ENCODE results near the gene TMEM259.

TMEM259 gene

DNA sequence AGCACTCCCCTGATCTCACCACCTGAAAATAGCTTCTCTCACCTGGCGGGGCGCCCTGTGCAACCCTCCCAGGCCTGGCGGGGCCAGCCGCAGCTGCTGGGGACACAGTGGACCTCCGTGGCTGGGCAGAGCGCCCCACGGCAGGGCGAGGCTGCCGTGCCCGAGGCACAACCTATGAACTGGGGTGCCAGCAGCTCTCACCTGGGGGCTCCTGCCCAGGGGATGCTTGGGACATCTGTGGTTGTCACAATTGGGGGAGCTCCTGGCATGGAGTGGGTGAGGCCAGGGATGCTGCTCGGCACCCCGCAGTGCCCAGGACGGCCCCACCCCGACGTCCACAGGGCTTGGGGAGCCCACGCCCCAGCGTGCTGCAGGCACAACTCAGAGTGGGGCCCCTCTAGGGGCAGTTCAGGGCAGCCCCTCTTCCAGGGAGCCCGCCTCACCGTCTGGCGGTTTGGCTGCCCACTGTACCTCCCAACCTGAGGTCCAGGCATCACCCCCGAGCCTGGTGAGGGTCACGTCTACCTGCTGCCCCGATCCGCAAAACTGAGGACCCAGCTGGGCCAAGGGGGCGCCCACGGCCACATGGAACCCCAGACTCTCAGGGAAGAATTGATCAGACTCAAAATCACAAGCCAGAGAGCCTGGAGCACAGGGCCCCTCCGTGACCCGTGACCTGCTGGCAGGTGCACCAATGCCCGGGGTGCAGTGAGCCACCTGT is 5.7 kb downstream of the TMEM259 start:
- DNase-seq, result no peak

DNA sequence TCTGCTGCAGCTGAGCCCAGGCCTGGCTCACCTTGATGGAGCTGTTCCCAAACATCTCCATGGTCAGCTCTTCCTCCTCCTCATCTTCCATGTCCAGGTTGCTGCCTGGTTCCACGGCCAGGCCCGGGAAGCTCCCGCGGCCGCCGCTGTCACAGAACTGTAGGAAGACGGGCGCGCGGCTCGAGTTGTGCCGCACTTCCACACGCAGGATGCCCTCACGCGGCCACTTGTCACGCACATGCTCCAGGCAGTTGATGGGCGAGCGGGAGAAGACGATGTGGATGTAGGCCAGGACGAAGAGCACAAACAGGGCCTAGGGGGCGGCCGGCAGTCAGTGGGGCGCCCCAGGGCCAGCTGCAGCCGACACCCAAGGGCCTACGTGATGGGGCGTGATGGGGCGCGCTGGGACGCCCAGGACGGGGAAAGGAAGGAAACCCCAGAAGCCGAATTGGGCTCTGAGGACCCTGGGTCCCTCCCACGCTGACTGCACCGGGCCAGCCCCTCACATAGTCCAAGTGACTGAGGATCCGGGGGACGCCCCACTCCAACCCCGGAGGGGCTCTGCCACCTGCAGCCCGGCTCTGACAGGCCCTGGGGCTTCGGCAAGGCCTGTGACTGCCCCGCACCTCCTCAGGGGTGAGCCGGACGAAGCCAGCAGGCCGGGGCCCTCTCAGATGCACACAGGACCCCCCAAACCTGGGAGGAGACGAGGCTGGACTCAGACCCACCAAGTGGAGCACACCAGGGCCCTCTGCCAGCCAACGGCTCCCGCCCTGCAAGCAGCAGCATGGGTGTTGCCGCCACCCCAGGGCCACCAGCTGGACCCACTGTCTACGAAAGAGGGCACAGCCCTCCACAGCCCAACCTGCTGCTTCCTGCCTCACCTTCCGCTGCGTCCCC is 6.5 kb downstream of the TMEM259 start:
- DNase-seq, result no peak

DNA sequence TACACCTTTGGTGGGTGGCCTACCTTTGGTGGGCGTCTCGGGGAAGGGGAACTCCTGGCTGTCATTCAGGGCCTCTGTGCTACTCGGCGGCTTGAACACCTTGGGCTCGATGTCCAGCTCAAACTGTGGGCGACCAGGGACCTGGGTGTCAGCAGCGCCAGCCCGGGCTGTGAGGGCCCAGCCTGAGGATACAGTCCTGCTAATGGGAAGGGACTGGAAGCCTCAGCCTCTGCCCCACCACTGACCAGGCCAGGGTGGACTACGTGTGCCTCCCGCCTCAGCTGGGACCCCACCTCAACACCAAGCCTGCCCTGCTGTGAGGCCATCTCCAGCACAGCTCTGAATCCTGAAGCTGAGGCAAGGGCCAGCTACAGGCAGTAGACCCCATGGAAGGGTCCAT is 7.7 kb downstream of the TMEM259 start:
- DNase-seq, result no peak

DNA sequence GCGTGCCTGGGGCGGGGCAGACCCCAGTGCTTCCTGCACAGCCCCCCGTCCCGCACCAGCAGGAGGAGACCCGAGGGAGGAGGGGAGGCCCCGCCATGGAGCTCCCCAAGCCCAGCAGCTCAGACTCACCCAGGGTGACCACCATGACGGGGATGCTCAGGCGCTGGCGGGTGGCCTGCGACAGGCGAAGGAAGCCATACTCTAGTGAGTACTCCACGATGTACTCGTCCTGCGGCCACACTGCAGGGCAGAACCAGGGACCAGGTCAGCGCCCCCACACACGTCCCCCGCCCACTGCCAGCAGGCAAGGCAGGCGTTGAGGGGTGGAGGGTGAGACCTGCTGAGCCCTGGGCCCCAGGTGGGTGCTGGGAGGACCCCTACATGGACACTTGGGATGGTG is 8.6 kb downstream of the TMEM259 start:
- no peak for DNase-seq

DNA sequence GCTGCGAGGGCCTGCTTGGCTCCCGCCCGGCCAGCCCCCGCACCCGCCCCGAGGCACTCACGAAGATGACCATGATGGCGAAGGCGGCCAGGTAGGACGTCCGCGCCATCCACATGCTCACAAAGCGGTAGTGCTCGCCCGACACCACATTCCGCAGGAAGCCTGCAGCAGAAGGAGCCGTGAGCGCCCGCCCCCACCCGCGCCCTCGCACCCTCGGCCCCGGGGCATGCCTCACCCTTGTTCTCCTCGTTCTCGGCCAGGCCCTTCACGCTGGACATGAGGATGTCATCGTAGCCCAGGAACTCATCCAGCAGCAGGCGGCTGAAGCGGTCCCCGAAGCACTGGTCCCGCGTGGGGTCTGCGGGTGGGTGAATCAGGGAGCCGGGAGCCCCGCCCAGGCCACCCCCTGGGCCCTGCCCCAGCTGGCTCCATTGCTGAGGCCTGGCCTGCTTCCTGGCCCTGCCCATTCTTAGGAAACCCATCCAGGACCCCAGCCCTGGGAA is 9.0 kb downstream of the TMEM259 start:
- no peak for DNase-seq

DNA sequence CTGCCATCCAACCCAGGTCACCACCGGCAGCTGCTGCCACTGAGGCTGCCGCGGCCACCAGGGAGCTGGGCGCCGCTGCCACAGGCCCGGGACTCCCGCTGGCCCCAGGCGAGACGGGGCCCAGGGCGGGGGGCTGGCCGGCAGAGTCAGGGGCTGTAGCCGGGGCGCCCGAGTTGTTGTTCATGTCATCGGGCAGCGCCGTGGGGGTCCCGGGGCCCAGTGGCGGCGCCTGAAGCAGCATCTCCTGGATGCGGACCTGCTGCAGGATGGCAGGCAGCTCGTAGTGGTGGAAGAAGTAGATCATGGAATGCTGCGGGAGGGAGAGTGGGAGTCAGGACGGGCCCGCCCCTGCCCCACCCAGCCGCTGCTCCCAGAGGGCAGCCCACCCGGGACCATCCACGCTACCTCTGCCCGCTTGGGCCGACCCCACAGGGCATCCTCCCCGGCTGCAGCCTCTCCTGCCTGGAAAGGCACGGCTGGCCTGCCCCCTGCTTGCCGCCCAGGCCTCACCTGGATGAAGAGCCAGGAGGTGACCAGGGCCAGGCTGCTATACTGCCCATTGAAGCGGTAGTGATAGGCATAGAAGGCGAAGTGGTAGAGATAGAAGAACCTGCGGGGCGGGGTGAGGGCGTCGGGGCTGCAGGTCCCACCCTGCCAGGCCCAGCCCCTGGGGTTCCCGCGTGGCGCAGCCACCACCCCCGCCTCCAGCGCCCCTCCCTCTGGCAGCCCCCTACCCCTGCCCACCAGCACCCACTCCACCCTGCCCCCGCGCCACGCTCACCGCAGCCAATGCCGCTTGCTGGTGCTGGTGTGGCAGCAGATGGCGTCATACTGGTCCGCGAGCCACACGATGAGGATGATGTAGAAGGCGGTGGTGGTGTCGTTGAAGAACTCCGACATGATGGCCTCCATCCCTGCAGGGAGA is 10.1 kb downstream of the TMEM259 start:
- DNase-seq, result no peak

DNA sequence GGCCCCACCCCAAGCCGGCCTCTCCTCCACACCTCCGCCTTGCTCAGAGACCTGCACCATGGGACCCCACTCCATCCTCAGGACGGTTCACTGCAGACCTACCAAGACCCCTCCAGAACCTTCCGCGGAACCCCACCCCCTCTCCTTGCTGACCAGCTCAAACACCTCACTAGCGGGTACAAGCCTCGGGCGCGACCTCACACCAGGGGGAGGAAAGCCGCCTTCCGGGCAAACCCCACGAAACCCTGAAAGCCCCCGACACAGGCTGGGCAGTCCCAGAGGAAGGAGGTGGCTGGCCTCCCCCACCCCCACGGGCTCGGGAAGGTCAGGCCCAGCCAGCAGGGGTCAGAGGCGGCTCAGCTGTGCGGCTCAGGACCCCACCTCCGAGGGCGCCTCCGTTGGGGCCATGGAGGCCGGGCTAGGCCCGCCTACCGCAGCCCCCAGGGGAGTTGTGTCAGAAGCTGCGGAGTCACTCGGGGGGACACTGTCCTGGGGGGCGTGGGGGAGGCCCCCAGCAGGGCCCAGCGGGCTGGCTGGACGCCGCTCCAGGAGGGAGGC is 10.9 kb downstream of the TMEM259 start:
- no peak for DNase-seq

DNA sequence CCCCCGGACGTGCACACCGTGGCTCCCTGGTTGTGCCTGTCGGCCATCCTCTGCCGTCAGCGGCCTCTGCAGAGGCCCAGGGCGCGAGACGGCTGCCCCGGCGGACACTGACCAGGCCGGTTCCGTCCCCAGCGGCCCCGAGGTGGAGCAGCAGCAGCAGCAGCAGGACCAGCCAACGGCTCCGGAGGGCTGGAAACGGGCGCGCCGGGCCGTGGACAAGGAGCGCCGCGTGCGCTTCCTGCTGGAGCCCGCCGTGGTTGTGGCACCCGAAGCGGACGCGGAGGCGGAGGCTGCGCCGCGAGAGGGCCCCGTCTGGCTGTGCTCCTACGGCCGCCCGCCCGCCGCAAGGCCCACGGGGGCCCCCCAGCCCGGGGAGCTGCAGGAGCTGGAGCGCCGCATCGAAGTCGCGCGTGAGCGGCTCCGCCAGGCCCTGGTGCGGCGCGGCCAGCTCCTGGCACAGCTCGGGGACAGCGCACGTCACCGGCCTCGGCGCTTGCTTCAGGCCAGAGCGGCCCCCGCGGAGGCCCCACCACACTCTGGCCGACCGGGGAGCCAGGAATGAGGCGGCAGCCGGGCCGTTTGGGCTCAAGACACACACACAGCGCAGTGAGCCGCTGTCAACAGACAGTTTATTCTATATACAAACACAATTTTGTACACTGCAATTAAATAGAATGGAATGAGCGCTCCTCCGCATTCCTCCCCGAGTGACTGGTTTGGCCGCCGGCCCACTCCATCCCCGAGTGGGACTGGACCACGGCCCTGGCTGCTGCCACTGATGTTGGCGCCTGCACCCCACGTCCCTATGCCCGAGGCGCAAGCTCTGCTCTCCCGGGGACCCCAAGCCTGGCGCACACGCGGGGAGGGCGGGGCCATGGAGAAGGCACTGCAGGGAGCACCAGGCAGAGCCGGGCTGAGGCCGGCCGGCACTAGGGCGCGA is 11.6 kb downstream of the TMEM259 start:
- DNase-seq, result no peak

DNA sequence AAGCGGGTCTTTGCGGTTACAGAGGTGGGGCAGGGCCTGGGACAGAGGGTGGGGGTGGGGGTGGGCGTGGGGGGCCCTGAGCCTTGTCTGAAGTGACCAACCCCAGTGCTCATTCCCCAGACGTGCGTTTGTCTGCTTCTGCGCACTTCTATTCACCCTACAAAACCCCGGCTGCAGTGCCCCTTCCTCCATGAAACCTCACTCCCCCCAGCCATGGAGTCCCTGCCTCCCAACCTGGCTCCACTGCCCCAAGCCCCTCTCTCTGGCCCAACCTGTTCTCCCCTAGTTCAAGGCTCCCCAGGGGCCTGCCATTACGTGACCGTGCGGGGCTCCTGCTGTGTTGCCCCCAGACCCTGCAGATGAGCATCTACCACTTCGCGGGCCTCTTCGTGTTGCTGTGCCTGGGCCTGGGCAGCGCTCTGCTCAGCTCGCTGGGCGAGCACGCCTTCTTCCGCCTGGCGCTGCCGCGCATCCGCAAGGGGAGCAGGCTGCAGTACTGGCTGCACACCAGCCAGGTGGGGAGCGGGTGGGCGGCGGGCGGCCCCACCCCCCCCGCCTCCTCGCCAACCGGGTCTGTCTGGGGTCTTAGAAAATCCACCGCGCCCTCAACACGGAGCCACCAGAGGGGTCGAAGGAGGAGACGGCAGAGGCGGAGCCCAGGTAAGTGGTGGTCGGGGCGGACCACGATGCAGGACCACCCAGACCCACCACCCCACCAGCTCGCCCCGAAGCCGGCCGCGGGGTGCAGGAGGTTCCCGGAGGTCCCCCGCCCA is 12.5 kb downstream of the TMEM259 start:
- DNase-seq, result no peak

DNA sequence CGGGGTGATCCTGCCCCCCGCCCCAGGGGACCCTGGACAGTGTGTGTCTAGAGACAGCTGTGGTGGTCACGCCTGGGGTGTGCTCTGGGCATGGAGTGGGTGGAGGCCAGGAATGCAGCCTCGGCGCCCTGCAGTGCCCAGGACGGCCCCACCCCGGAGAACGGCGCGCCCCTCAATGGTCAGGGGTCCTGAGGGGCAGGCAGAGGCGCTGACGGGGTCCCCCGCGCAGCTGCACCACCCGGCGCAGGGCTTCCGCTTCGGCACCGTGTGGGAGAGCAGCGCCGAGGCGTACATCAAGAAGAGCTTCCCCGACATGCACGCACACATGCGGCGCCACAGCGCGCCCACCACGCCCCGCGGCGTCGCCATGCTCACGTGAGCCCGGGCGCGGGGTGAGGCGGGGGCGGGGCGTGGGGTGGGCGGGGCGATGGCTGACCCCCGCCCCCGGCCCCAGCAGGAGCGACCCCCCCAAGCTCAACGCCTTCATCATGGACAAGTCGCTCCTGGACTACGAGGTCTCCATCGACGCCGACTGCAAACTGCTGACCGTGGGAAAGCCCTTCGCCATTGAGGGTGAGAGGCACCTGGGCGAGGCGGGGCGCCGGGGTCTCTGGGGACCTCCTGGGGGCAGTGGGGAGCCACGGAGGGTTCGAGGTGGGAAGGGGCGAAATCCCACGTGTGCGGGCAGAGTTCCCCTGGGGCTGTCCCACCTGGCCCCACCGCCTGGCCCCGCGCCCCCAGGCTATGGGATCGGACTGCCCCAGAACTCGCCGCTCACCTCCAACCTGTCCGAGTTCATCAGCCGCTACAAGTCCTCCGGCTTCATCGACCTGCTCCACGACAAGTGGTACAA is 13.3 kb downstream of the TMEM259 start:
- DNase-seq, result no peak

DNA sequence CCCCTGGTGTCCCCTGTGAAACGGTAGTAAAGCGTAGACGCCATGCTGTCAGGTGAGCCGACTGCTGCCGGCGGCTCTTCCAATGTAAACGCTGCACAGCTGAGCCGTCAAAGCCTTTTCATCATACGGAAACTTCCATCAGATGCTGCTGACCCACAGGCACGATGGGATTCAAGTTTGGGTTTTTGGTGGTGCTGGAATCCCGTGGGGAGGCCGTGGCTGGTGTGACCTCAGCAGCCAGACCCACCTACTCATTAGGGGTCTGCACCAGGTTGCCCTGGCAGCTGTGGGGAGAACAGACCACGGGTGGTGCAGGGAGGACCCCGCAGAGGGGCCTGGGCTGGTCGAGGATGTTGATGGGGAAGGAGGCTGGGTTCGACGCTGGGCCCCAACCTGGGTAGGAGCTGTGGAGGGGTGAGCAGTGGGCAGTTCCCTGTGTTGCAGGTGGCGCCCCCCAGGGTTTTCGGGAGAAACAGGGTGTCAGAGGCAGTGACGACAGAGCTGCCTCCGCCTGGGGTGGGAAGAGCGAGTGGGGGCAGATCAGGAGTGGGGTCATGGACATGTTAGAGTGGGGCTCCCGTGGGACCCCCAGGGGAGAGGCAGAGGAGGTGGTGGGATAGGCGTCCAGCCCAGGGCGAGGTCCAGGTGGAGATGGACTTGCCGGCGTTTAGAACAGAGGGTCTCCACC is 14.1 kb downstream of the TMEM259 start:
- DNase-seq, result no peak

DNA sequence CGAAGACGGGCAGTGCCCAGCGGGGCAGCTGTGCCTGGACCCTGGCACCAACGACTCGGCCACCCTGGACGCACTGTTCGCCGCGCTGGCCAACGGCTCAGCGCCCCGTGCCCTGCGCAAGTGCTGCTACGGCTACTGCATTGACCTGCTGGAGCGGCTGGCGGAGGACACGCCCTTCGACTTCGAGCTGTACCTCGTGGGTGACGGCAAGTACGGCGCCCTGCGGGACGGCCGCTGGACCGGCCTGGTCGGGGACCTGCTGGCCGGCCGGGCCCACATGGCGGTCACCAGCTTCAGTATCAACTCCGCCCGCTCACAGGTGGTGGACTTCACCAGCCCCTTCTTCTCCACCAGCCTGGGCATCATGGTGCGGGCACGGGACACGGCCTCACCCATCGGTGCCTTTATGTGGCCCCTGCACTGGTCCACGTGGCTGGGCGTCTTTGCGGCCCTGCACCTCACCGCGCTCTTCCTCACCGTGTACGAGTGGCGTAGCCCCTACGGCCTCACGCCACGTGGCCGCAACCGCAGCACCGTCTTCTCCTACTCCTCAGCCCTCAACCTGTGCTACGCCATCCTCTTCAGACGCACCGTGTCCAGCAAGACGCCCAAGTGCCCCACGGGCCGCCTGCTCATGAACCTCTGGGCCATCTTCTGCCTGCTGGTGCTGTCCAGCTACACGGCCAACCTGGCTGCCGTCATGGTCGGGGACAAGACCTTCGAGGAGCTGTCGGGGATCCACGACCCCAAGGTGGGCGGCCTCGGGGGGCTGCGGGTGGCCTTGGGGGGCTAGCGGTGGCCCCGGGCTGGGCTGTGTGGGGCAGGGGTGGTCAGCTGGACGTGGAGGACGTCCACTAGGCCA is 15.9 kb downstream of the TMEM259 start:
- DNase-seq, result no peak

DNA sequence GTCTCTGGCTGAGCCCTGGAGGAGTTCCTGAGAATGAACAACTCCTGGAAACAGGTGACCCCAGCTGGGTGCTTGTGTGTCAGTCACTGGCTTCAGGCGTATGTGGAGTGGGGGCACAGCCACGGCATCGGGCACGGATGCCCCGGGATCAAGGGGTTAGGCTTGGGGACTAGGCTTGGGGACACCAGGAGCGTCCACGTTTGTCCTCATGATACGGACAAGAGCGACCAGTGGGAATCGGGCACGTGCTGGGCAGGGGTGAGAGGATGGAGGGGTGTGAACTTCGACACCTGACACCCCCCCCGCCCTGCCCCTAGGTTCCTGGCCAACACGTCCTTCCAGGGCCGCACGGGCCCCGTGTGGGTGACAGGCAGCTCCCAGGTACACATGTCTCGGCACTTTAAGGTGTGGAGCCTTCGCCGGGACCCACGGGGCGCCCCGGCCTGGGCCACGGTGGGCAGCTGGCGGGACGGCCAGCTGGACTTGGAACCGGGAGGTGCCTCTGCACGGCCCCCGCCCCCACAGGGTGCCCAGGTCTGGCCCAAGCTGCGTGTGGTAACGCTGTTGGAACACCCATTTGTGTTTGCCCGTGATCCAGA is 16.6 kb downstream of the TMEM259 start:
- DNase-seq, result no peak

DNA sequence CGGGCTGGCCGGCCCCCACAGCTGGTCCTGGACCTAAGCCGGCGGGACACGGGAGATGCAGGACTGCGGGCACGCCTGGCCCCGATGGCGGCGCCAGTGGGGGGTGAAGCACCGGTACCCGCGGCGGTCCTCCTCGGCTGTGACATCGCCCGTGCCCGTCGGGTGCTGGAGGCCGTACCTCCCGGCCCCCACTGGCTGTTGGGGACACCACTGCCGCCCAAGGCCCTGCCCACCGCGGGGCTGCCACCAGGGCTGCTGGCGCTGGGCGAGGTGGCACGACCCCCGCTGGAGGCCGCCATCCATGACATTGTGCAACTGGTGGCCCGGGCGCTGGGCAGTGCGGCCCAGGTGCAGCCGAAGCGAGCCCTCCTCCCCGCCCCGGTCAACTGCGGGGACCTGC is 17.6 kb downstream of the TMEM259 start:
- no peak for DNase-seq

DNA sequence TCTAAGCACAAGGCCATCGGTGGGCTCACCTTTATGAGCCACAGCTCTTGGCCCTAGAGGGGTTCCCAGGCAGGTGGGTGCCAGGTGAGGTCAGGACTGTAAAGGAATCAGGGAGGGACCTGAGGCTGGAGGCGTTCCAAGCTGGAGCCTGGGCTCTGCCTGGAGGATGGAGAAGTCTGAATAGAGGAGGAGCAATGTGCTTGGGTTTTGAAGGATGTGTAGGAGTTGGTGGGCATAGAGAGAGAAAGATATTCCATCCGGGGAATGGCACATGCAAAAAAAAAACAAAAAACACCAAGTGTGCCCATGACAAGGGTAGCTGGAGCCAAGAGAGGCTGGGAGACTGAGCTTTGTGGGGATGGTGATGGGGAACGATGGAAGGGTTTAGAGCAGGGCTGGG is 18.3 kb downstream of the TMEM259 start:
- DNase-seq, result no peak

DNA sequence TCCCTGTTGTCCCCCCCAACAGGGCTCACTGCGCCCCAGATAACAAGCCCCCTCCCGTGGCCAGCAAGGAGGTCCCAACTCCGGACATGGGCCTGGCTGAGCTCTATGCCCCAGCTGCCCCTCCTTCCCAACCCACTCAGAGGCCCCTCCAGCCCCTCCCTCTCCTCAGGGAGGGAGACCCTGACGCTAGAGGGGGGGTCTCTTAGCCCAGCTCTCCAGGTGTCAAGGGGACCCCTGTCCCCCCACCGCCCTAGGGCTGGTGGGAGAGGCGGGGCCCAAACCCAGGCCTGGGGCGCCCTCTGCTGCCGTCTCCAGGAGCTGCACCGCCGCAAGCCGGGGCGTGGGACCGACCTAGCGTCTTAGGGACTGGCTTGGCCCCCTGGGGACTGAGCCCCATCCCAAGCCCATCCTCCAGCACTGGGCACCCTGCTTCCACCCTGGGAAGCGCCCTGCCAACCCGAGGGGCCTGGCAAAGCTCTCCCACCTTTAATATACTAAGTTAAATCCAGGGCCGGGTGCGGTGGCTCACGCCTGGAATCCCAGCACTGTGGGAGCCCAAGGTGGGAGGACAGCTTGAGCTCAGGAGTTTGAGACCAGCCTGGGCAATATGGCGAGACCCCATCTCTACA is 19.3 kb downstream of the TMEM259 start:
- no peak for DNase-seq

All from NCI-H446 treated with DMSO at 0.1 percent for 48 hours (cell line).